GM19023 (cell line): ENCODE data around the gene TRPM8.

Experiments
- ATAC-seq: cut with Tn5 transposase; IDR thresholded peaks from one replicate; pipeline ENCODE4 v1.9.1; 2021; ENCODE audit warnings: mild to moderate bottlenecking, moderate library complexity; ENCODE audit not compliant: unreplicated experiment

Gene TRPM8

GRCh38 chr2:233996461-233996860, 79.3 kb downstream of the TRPM8 start:
- ATAC-seq: no peak

GRCh38 chr2:233997707-233998106, 80.5 kb downstream of the TRPM8 start:
- no peak for ATAC-seq

DNA sequence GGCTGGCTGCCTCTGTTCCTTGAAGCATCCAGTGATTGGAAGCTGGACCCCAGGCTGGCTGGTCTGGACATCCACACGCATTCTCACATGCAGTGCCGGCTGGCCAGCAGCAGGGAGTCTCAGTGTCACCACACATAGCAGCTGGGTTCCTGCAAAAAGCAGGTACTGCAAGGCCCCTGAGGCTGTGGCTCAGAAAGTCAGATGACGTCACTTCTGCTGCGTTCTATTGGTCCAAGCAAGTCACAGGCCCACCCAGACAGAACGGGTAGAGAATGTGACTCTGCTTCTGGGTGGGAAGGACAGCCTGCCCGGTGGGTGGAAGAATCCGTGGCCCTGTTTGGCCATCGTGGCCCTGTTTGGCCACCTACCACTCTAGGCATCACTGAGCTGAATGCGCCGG, 82.0 kb downstream of the TRPM8 start:
- no peak for ATAC-seq

- no peak for ATAC-seq
These were observed 84.4 kb downstream of the TRPM8 start for GRCh38 chr2:234001380-234002160.

DNA sequence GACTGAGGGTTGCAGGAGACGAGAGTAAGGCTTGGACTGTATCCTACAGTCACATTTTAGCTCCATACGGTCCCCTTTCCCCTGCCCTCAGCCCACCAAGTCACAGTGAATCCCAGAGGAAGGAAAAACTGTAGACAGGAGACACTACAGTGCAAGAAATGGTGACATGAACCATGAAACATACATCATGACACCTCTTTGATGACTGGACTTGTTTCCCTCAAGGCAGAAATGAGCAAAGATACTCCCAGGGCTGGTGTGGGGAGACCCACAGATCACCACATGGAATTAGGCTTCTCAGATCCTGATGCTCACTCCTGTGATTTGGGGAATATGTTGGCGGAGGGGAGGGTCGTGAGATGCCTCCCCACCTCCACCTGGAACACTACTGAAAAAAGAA, 85.1 kb downstream of the TRPM8 start:
- no peak for ATAC-seq

- no peak for ATAC-seq
These were observed 86.9 kb downstream of the TRPM8 start for GRCh38 chr2:234003972-234004617.

GRCh38 chr2:234005126-234005525, 88.0 kb downstream of the TRPM8 start:
- no peak for ATAC-seq

DNA sequence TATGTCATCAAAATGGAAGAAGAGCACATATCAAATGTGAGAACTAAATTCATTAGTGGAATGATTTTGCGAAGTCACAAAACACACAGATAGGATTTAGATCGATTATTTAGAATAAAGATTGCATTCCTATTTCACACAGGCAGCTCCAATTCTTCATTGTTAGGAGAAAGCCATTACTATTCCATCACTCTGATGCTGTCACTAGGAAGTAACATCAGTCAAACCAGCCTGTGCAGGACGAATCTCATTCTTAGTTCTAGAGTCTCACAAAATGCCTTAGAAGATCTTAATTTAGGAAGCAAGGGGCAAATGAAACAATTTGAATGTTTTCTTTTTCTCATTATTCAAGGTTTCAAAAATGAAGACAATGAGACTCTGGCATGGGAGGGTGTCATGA, 89.3 kb downstream of the TRPM8 start:
- no peak for ATAC-seq

DNA sequence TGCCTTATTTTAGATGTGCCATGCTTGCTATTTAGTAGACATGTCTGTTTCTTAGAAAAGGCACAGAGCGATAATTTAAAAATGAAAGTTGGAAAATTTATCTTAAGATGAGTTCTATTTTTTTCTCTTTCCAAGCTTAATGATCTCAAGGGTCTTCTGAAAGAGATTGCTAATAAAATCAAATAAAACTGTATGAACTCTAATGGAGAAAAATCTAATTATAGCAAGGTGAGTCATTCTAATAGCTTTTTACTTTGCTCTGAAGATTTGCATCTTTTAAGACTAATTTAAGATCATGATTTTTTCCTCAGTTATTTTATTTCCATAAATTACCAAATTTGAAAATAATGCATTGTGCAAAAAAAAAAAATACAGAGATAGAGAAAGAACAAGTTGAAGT, 97.3 kb downstream of the TRPM8 start:
- ATAC-seq: no peak

DNA sequence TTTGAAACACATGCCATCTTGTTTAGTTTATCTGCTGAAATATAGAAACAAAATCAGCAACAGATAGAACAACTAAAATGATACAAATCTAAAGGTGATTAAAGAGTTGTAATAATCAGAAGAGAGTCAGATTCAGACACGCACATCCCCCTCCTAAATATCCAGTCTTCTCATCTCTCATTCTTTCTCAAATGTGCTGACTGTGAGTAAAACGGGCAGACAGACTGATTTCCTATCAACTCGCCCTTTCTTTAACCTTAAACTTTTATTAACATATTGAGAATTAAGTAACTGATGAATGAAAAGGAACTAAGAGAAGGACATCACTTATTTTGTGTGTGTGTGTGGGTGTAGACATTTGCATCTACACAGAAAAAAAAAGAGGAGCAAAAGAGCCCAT, 98.7 kb downstream of the TRPM8 start:
- ATAC-seq: no peak

DNA sequence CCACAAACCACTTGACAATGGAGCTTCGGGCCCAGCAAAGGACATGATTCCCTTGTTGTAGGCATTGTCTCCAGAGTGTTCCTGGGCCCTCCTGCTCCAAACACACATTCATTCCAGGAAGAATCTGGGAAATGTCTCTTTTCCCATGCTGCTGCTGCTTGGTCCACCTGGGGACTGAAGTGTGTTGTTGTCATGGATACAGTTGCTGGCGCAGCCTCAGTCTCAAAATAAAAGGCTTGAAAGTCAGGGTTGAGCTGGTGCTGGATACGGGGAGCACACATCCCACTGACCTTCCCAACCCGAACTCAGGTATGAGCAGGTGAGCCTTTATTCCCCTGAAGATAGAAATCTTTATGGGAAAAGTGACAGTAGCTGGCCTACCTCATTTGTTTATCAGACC, 102.7 kb downstream of the TRPM8 start:
- ATAC-seq: no peak

DNA sequence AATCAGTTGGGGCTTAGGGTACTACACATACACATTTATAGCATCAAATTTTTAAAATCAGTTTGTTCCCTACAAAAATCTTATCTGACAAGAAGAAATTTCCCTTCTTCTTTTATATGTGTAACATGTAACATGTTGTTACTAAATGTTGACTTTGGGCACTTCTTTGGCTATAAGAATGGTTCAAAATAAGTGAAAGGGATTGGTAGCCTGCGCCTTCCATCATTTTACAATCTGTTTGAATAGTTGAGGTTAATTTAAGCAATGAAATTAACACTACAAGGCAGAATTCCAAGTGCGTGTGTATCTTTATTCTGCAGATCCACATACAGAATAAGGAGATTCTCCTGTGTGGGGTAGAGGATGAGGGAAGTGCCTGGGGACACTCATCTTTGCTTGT, 103.2 kb downstream of the TRPM8 start:
- no peak for ATAC-seq

DNA sequence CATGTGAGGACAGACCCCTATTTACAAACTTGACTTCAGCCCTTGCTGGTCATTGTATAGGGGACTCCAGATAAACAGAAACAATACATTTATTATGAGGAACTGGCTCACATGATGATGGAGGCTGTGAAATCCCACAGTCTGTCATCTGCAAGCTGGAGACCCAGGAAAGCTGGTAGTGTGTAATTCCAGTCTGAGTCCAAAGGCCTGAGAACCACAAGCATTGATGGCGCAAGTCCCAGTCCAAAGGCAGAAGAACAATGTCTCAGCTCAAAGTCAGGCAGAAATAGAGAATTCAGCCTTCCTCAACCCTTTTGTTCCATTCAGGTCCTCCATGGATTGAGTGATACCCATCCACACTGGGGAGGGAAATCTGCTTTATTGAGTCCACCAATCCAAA, 105.3 kb downstream of the TRPM8 start:
- no peak for ATAC-seq

DNA sequence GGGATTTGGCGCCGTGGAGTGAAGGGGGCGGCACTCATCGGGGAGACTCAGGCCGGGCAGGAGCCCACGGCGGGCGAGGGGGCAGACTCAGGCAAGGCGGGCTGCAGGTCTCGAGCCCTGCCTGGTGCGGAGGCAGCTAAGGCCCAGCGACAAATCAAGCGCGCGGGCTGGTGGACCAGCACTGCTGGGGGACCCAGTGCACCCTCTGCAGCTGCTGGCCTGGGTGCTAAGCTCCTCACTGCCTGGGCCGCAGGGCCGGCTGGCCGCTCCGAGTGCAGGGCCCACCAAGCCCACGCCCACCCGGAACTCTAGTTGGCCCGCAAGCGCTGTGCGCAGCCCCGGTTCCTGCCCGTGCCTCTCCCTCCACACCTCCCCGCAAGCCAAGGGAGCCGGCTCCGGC, 107.1 kb downstream of the TRPM8 start:
- ATAC-seq: no peak

DNA sequence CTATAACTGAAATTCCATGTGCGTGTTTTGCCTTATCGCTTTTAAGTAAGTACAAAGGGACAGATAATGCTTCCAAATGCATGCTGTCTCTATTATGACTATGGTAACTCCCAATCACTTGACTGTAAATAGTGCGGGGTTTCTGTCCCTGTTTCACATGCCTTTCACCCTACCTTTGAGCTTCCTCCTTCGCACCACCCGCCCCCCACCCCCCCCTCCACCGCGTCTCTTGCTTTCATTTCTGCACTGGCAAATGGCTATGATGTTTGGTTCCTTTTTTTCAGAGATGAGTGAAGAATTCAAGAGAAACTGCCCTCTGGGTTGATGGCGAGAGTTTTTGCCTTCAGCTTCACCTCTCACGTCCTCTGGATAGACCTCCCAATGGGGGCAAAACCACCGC, 108.3 kb downstream of the TRPM8 start:
- no peak for ATAC-seq

DNA sequence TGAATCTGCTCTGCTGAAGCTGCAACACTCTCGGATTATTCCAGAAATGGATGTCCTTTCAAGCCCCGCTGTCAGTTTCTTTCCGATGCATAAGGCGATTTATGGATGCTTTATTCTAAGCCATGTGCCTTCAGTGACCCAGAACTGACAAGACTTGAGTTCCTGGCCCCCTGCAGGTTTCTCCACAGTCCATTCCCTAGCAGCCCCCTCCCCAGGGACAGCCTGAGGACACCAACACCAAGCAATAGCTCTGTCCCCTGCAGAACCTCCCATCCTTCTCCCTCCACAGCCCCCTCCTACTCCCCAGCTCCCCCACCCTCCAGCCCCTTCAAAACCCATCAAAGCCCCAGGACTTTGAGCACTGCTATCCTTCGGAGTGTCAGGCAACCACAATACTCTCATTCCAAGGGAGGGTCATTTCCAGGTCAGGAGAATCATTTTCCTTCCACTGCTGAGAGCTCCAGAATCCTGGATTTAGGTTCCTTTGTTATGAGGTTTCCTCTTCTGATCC, 108.8 kb downstream of the TRPM8 start:
- no peak for ATAC-seq

- ATAC-seq: no peak
These were observed 109.6 kb downstream of the TRPM8 start for GRCh38 chr2:234026693-234027254.

DNA sequence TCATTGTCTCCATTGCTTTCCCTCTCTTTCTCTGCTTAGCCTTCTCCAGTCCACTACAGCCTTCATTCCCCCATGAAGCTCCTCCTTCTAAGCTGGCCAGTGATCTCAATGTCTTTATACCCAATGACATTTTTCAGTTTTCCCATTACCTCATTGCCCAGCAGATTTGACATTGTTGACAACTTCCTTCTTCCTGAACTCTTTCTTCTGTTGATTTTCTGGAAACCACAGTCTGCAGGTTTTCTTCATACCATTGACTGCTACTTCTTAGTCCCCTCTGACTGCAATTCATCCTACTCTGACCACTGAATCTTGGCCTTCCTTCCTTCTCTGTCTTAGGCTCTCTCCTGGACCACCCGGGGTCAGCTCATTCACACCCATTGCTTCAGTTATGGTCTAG, 110.5 kb downstream of the TRPM8 start:
- ATAC-seq: no peak

DNA sequence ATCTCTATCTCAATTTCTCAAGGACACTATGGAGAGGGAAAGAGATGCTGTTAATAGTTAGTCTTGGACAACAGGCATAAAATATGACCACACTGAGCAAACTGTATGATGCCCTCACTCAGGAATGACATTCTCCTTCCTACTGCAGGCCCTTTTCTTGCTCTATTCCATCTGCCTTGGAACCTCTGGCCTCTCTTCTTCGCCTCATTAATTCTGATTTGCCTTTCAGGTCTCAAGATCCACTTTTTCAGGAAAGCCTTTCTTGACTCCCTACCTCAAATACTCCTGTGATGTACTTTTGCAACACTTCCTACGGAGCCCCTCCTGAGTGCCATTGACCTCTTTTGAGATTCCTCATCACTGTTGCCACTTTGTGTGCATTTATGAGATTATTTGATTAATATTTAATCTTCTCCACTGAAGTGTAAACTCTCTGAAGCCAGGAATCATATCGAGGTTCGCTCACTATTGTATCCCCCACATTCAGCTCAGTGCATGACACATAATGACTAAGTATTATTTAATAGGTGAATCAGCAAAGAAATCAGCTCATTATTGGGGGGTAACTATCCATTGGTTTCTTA, 112.1 kb downstream of the TRPM8 start:
- ATAC-seq: no peak

- no peak for ATAC-seq
These were observed 114.0 kb downstream of the TRPM8 start for GRCh38 chr2:234031207-234031606.

DNA sequence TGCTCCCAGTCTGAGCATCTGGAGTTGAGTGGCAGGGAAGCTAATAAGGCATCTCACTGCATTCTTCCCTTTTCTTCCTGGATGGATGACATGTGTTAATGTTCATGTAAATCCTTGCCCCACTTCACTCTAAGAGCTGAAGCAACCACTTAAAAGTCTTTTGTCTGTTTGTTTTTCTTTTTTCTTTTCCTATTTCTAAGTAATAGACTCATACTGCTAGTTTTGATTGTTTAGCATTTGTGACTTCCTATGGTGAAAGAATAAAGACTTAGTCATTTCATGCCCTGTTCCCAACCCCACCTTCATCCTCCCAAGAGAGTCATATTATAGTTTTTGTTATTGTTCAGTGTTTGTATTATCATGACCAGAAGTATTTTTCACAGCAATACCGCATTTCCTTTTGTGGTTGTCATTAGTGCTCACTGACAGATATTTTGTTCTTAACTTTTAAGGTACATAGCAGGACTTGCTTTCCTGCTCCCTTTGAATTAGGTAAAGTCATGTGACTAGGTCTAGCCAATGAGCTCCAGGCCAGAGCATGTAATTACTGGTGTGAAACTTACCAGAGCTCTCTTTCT, 115.2 kb downstream of the TRPM8 start:
- no peak for ATAC-seq
